LNCAP (cell line): ENCODE results near the gene ATP2A1.

Source experiments
- CTCF ChIP-seq: fragments of 450-650 bp; IDR thresholded peaks from 2 replicates; pipeline ENCODE4 v1.5.1; 2017; ENCODE audit warnings: mild to moderate bottlenecking

ATP2A1 gene

GRCh38 chr16:28878083-28878926 lies at the start of gene ATP2A1:
Gene ATP2A1 (plus strand): TSS chr16:28878488. CDS start chr16:28878672, 184 bp downstream.
- TF ChIP-seq CTCF, result no peak

GRCh38 chr16:28829747-28830146 lies 48.5 kb upstream of the ATP2A1 start:
- TF ChIP-seq CTCF, result no peak

GRCh38 chr16:28830531-28830930 lies 47.8 kb upstream of the ATP2A1 start:
- no peak for TF ChIP-seq CTCF

GRCh38 chr16:28834349-28834748 lies 43.9 kb upstream of the ATP2A1 start:
- no peak for TF ChIP-seq CTCF

GRCh38 chr16:28834873-28835863 lies 43.1 kb upstream of the ATP2A1 start:
- TF ChIP-seq CTCF, result no peak

GRCh38 chr16:28835864-28836760 lies 42.2 kb upstream of the ATP2A1 start:
- TF ChIP-seq CTCF, result no peak

GRCh38 chr16:28836761-28837064 lies 41.6 kb upstream of the ATP2A1 start:
- no peak for TF ChIP-seq CTCF
